HG02588 (cell line): ENCODE data around the gene KLF11.
A peak's percentile ranks its signal among the peaks of the same experiment; 100 is the strongest.
"Not testable (repeated sequence)": the region's sequence is repeated elsewhere in the genome, so short reads cannot be mapped to it uniquely, and the experiment has no call there.

Source experiments
- ATAC-seq: cut with Tn5 transposase; IDR thresholded peaks from one replicate; pipeline ENCODE4 v1.9.1; 2021; ENCODE audit warnings: mild to moderate bottlenecking, moderate library complexity; ENCODE audit not compliant: unreplicated experiment

Gene KLF11

GRCh38 chr2:10080536-10081304, 37.4 kb downstream of the KLF11 start:
- ATAC-seq: peak; percentile 33

GRCh38 chr2:10083046-10083445, 39.7 kb downstream of the KLF11 start:
- ATAC-seq: no peak

- peak; percentile 25 for ATAC-seq
Measured at GRCh38 chr2:10083692-10084211, 40.4 kb downstream of the KLF11 start.

- no peak for ATAC-seq
Measured at GRCh38 chr2:10084223-10084865, 41.0 kb downstream of the KLF11 start.

- ATAC-seq: no peak
Measured at GRCh38 chr2:10085043-10085667, 41.8 kb downstream of the KLF11 start.

- ATAC-seq: no peak
Measured at GRCh38 chr2:10085668-10086059, 42.3 kb downstream of the KLF11 start.

GRCh38 chr2:10086950-10087349, 43.6 kb downstream of the KLF11 start:
- ATAC-seq: no peak

GRCh38 chr2:10087360-10087759, 44.0 kb downstream of the KLF11 start:
- ATAC-seq: no peak

- ATAC-seq: no peak
Measured at GRCh38 chr2:10089565-10090190, 46.3 kb downstream of the KLF11 start.

GRCh38 chr2:10091182-10091888, 48.0 kb downstream of the KLF11 start:
- ATAC-seq: peak; percentile 40

- ATAC-seq: not testable (repeated sequence)
Measured at GRCh38 chr2:10091889-10092244, 48.5 kb downstream of the KLF11 start.

- ATAC-seq: no peak
Measured at GRCh38 chr2:10094271-10094814, 51.0 kb downstream of the KLF11 start.

GRCh38 chr2:10095175-10095574, 51.8 kb downstream of the KLF11 start:
- ATAC-seq: no peak

GRCh38 chr2:10096641-10097040, 53.3 kb downstream of the KLF11 start:
- ATAC-seq: no peak

- ATAC-seq: peak; percentile 64
Measured at GRCh38 chr2:10097352-10098148, 54.2 kb downstream of the KLF11 start.

GRCh38 chr2:10101491-10101890, 58.1 kb downstream of the KLF11 start:
- ATAC-seq: no peak

GRCh38 chr2:10103179-10103578, 59.8 kb downstream of the KLF11 start:
- ATAC-seq: no peak
